Measurements from ENCODE around the gene PUM1. TPM values are rescaled to one million over a fixed set of nuclear protein-coding genes. Genes with fewer than 3 reads are reported as not detected.

The PUM1 gene
- total RNA-seq, 2 donors from 2014 or later: 30.9 to 32.3 TPM

DNA sequence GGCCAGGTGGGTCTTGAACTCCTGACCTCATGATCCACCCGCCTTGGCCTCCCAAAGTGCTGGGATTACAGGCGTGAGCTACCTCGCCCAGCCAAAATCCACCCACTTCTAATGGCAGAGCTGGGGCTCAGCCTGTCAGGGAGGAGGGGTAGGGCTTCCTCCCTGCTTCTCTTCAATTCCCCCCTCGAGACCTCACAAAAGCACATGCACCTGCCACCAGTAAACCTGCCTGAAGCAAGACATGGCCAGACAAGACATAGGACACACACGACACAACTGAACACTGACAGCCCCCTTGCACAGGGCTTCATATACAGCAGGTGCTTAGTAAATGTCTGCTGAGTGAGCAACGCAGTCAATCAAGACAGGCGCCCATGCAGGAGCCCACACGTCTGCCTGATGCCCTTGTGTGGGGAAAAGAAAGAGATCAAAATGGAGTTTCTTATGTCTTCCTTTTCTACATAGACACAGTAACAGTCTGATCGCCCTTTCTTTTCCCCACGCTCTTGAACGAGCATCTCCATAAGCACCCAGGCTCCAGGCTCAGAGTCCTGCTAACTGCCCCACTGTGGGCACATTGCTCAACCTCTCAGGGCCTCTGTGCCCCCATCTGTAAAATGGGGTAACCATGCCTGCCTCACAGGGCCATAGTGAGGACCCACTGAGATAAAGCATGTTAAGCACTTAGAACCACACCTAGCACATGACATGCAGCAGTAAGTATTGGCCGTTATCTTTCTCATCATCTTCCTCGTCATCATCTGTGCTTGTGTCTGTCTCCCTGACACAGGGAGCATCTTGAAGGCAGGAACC, 165.7 kb downstream of the PUM1 start:
- ATAC-seq (no peak), DNase-seq (no peak)
- Histone ChIP-seq H3K4me1 (peaks cover 11% of the 10 kb centered on the region), H3K27ac (no peak overlapping the region), H3K4me3 (no peak overlapping the region), H3K36me3 (replicated peaks in 1 of 2; ENCODE audit: insufficient read depth in 1 of 2, low read depth in 2 of 2) (no peaks in the 10 kb centered on the region), H3K9me3 (no peaks in the 10 kb centered on the region), H3K27me3 (no peaks in the 10 kb centered on the region)
- no peak for TF ChIP-seq POLR2A (IDR thresholded peaks at IDR 0.05)
- TF ChIP-seq, protein P1, sequence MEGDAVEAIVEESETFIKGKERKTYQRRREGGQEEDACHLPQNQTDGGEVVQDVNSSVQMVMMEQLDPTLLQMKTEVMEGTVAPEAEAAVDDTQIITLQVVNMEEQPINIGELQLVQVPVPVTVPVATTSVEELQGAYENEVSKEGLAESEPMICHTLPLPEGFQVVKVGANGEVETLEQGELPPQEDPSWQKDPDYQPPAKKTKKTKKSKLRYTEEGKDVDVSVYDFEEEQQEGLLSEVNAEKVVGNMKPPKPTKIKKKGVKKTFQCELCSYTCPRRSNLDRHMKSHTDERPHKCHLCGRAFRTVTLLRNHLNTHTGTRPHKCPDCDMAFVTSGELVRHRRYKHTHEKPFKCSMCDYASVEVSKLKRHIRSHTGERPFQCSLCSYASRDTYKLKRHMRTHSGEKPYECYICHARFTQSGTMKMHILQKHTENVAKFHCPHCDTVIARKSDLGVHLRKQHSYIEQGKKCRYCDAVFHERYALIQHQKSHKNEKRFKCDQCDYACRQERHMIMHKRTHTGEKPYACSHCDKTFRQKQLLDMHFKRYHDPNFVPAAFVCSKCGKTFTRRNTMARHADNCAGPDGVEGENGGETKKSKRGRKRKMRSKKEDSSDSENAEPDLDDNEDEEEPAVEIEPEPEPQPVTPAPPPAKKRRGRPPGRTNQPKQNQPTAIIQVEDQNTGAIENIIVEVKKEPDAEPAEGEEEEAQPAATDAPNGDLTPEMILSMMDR (IDR thresholded peaks at IDR 0.05): no peak
- intact Hi-C loops (cut with DNase I): no loop called here
- 78 to 80% methylated on average over 12 to 13 of the region's 13 CpGs for WGBS, 2 donors

DNA sequence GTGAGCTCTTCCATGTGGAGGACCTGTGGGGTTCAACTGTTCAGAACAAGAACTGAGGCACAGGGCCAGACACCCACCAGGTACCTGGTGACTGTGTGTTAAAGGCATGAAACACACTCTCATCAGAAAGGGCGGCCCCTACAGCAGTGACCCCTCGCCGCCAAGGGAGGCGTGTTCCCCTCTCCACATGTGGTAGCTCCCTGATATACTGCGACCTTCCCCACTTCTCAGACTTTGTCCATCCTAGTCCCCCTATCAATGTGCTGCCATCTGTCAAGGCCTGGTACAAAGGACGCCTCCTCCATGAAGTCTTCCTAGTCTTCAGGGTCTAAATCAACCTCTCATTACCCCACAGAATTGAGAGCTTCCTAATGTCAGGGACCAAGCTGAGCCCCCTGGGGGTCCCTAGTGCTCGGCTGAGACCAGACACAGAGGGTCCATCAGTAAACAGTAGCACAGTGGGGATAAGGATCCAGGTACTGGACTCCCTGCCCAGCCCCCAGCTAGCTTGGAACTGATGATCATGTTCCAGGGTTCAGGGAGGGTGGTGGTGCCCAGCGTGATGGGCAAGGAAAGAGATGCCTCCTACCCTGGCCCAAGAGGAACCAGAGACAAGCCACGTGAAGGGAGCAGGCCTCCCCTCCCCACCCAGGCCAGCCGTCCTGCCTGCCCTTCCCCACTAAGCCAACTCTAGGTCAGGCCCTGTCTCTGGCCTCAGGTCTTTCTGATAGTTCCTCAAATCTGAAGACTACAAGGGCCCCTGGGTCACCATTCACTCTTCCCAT, 167.3 kb downstream of the PUM1 start:
- 82 to 86% methylated on average over 10 of the region's 10 CpGs for WGBS, 2 donors
- peaks cover 11% of the 10 kb centered on the region for H3K4me1 ChIP-seq
- H3K4me3 ChIP-seq: no peak overlapping the region
- H3K27me3 ChIP-seq: no peaks in the 10 kb centered on the region
- H3K9me3 ChIP-seq: no peaks in the 10 kb centered on the region
- no peak overlapping the region for H3K27ac ChIP-seq
- H3K36me3 ChIP-seq (replicated peaks in 1 of 2; ENCODE audit: insufficient read depth in 1 of 2, low read depth in 2 of 2): no peaks in the 10 kb centered on the region
- TF ChIP-seq, protein P1 (IDR thresholded peaks at IDR 0.05): no peak
- no peak for TF ChIP-seq POLR2A (IDR thresholded peaks at IDR 0.05)
- intact Hi-C loops (cut with DNase I): no loop called here
- DNase-seq (no peak), ATAC-seq (no peak)

DNA sequence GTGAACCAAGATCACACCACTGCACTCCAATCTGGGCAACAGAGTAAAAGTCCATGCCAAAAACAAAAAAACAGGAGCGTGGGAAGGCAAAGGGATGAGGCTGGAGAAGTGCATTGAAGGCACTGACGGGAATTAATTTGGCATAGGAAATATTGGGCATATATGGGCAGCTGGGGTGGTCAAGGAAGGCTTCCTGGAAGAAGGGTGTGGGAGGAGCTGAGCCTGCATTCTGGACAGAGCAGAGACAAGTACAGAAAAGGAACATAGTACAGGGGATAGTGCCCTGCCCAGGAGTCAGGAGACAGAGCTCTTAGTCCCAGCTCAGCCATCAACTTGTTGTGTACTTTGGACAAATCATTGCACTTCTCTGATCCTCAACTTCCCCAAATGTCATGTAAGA, 168.6 kb downstream of the PUM1 start:
- intact Hi-C loops (cut with DNase I): no loop called here
- no peak for ATAC-seq
- no peak overlapping the region for H3K4me3 ChIP-seq
- WGBS, 2 donors: 80 to 95% methylated on average over 2 of the region's 2 CpGs
- TF ChIP-seq POLR2A (IDR thresholded peaks at IDR 0.05): no peak
- TF ChIP-seq, protein P1 (IDR thresholded peaks at IDR 0.05): no peak
- no peak for DNase-seq
- no peaks in the 10 kb centered on the region for H3K9me3 ChIP-seq
- H3K27ac ChIP-seq: no peak overlapping the region
- no peaks in the 10 kb centered on the region for H3K27me3 ChIP-seq
- no peaks in the 10 kb centered on the region for H3K36me3 ChIP-seq (replicated peaks in 1 of 2; ENCODE audit: insufficient read depth in 1 of 2, low read depth in 2 of 2)
- H3K4me1 ChIP-seq: peaks cover 5% of the 10 kb centered on the region

DNA sequence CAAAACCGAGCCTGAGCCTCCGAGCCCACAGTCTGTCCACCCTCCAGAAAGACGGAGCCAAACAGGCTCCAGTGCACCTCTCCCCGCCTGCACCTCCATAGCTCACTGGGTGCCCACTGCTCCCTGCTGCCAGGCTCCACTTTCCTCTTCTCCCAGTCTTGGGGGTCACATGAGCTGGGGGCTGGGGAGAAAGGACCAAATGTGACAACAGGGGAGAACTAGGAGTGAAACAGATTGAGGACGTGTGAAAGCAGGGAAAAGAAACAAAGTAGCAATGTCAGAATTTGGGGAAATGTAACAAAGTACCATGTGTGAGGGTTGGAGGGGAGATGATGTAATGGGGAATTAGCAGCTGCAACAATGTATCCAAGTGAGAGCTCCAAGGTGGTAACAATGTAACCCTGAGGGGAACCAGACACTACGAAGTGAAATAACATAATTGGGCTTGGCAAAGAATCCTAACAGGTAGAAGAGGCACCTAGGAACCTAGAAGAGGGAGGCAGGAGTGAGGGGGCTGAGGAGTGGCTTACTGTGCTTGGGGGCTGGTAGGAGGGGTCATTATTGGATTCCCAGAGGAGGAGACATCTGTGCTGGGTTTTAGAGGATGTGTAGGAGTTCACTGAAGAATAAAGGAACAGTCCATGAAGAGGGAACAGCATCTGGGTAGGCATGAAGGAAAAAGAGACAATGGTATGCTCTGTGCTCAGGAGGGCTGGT, 169.4 kb downstream of the PUM1 start:
- intact Hi-C loops (cut with DNase I): no loop called here
- 70 to 79% methylated on average over 6 of the region's 6 CpGs for WGBS, 2 donors
- no peaks in the 10 kb centered on the region for H3K36me3 ChIP-seq (replicated peaks in 1 of 2; ENCODE audit: insufficient read depth in 1 of 2, low read depth in 2 of 2)
- no peak for ATAC-seq
- H3K4me1 ChIP-seq: peaks cover 3% of the 10 kb centered on the region
- no peaks in the 10 kb centered on the region for H3K9me3 ChIP-seq
- no peak for DNase-seq
- H3K27me3 ChIP-seq: no peaks in the 10 kb centered on the region
- no peak for TF ChIP-seq POLR2A (IDR thresholded peaks at IDR 0.05)
- TF ChIP-seq, protein P1 (IDR thresholded peaks at IDR 0.05): no peak
- no peak overlapping the region for H3K27ac ChIP-seq
- no peak overlapping the region for H3K4me3 ChIP-seq
